IPS-18a (cell line): ENCODE results near the gene TFAP2D.

Experiments
- H3K27ac ChIP-seq: one replicate; pipeline ENCODE4 v1.5.1; 2013; ENCODE audit warnings: low read length
- H3K27me3 ChIP-seq: one replicate; pipeline ENCODE4 v1.6.1; 2013; ENCODE audit warnings: mild to moderate bottlenecking, low read length; ENCODE audit not compliant: control insufficient read depth, insufficient read depth
- H3K36me3 ChIP-seq: one replicate; pipeline ENCODE4 v1.6.1; 2013; ENCODE audit warnings: low read depth, low read length; ENCODE audit not compliant: control insufficient read depth
- H3K4me1 ChIP-seq: one replicate; pipeline ENCODE4 v1.6.1; 2013; ENCODE audit warnings: low read depth, low read length; ENCODE audit not compliant: control insufficient read depth
- H3K4me3 ChIP-seq: one replicate; pipeline ENCODE4 v1.5.1; 2013; ENCODE audit warnings: low read length
- H3K9ac ChIP-seq: one replicate; pipeline ENCODE4 v1.6.1; 2013; ENCODE audit warnings: mild to moderate bottlenecking, low read length, moderate library complexity
- H3K9me3 ChIP-seq: one replicate; pipeline ENCODE4 v1.6.1; 2013; ENCODE audit warnings: low read depth, low read length; ENCODE audit not compliant: control insufficient read depth

Gene TFAP2D

GRCh38 chr6:50820869-50821264 is 107.5 kb downstream of the TFAP2D start:
- Histone ChIP-seq H3K27ac (no peak overlapping the region), H3K9ac (no peak overlapping the region), H3K4me3 (peak overlapping the region; percentile 54), H3K4me1 (peaks cover 56% of the 10 kb centered on the region), H3K36me3 (no peaks in the 10 kb centered on the region), H3K9me3 (no peaks in the 10 kb centered on the region), H3K27me3 (peaks cover 100% of the 10 kb centered on the region)

GRCh38 chr6:50821441-50822077 is 108.2 kb downstream of the TFAP2D start:
- peaks cover 62% of the 10 kb centered on the region for H3K4me1 ChIP-seq

GRCh38 chr6:50822078-50822476 is 108.8 kb downstream of the TFAP2D start:
- H3K4me3 ChIP-seq, result no peak overlapping the region

More at GRCh38 chr6:50821441-50822077, 108.2 kb downstream of the TFAP2D start:
- Histone ChIP-seq H3K36me3 (no peaks in the 10 kb centered on the region), H3K9me3 (no peaks in the 10 kb centered on the region), H3K9ac (no peak overlapping the region), H3K27ac (no peak overlapping the region), H3K4me3 (peak overlapping the region; percentile 10), H3K27me3 (peaks cover 100% of the 10 kb centered on the region)

More at GRCh38 chr6:50822078-50822476, 108.8 kb downstream of the TFAP2D start:
- H3K36me3 ChIP-seq, result no peaks in the 10 kb centered on the region
- no peak overlapping the region for H3K9ac ChIP-seq
- no peaks in the 10 kb centered on the region for H3K9me3 ChIP-seq
- H3K27ac ChIP-seq, result no peak overlapping the region
- peaks cover 67% of the 10 kb centered on the region for H3K4me1 ChIP-seq
- peaks cover 100% of the 10 kb centered on the region for H3K27me3 ChIP-seq
